NCI-H2029 (cell line): ENCODE results near the gene SLC25A31.
A peak's percentile ranks its signal among the peaks of the same experiment; 100 is the strongest.

ENCODE experiments used
- DNase-seq: peaks from one replicate; lab custom pipeline; 2025; lab: John Stamatoyannopoulos, UW

SLC25A31 gene

DNA sequence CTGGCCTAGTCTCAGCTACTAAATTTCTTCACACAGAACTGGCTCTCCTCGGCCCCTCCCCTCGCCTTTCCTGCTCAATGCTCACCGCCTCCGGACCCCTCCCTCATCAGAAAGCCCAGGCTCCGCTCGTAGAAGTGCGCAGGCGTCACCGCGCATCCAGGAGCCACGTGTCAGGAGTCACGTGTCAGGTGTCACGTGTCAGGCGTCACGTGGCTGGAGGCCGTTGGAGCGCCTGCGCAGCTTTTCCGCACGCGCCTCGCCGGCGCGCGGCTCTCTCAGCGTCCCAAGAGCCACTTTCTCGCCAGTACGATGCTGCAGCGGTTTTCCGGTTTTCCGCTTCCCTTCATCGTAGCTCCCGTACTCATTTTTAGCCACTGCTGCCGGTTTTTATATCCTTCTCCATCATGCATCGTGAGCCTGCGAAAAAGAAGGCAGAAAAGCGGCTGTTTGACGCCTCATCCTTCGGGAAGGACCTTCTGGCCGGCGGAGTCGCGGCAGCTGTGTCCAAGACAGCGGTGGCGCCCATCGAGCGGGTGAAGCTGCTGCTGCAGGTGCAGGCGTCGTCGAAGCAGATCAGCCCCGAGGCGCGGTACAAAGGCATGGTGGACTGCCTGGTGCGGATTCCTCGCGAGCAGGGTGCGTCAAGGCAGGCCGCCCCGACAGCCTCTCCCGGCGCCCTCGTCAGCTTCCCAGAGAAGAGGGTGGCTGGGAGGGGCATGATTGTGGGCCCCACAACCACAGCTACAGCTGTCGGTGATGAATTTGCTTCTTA, at the start of gene SLC25A31:
SLC25A31 (plus strand) TSS at position 259 of the 772 bp plus-strand sequence; CDS start at position 405, 146 bp downstream.
- no peak for DNase-seq

DNA sequence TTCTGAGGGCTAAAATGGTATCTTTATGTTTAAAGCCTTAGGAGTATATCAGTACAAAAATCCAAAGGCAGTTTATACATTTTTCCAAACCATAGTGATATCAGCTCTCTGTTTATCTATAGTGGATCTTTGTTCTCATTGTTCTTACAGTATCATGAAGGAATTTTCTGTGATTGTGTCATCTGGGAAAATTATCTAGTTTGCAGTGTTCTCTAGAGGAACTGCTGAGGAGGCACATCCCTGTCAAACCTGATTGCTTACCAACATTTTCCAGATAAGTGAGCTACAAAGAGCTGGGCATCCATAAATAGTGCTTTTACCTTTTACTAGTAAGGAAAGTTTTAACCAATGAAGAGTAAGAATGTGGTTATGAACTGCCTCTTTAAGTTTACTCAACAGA, 44.9 kb upstream of the SLC25A31 start:
- DNase-seq = no peak

DNA sequence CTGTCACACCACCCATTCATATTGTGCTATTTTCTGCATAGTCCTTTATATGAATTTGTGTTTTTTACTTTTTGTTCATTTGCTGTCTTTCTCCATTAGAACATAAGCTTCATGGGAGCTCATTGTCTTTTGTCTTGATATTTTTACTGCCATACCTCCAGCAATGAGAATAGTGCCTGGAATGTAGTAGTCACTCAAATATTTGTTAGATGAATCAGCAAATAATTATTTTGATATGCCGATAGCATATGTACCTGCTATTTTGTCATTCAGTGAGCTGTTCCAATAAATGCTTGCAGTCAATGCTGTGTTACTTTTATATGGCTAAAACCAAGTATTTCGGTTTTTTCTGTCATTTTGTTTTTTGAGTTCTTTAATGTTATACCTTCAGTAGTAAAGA, 43.5 kb upstream of the SLC25A31 start:
- DNase-seq = no peak

DNA sequence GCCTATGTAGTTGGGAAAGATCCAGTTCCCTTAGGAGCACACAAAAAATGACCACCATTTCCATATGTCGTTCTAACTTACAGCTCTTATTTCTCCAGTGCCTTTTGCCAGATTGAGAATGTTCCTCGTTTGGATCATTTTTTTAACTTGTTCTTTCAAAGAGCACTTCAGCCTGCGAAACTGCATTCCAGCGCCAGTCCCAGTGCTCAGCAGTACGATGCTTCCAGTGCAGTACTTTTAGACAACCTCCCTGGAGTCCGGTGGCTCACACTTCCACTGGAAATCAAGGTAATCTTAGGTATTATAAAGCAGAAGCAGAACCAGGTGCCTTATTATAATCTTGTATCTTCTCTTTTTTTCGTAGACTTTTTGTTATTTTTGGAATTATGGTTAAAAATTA, 42.6 kb upstream of the SLC25A31 start:
- no peak for DNase-seq

DNA sequence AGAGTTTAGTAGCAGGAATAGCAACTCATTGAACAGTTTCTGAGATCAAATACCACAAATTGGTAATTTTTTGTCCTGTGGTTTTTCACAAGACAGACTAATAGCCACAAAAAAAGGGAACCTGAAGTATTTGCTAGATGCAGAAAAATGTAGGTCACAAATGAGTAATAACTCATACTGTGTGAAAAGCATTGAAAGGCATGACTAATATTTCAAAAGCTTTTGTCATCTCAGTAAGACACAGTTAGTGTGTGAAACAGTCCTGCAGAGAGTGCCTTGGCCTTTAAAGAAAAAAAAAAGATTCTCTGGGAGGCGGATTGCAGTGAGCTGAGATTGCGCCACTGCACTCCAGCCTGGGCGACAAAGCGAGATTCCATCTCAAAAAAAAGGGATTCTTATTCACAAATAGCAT, 31.4 kb upstream of the SLC25A31 start:
- no peak for DNase-seq

DNA sequence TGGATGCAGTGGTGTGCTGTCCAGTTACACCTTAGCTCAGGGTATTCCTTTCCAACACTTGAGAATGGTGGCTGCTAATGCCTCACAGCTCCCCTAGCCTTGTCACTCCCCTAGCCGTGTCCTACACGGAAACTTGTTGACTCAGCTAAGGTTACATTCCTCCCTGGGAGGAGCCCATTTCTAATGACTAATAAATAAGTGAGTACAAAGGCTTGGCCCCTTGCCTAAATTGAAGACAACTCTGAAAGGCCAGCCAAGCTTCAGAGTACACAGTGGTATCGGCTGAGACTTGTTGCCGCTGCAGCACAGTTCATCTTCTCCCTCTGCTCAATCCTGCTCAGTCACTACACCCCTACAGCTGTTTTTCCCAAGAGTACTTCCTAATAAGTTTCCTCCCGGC, 21.2 kb upstream of the SLC25A31 start:
- DNase-seq = peak; percentile 41

DNA sequence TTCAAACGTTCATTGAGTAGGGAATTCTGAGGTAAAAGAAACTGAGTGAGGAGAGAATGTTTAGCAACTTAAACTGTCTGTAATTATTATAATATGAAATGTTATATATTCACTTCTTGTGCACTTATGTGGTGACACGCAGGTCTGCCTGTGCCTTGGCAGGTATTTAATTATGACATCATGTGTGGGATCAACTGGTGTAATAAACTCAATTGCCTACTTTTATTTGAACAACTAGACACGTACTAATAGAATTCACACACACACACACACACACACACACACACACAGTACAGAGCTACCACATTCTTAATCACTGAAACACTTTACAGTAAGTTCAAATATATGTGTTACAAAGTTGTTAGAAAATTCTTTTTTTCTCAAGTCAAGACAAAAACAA, 20.7 kb upstream of the SLC25A31 start:
- peak; percentile 0 for DNase-seq

DNA sequence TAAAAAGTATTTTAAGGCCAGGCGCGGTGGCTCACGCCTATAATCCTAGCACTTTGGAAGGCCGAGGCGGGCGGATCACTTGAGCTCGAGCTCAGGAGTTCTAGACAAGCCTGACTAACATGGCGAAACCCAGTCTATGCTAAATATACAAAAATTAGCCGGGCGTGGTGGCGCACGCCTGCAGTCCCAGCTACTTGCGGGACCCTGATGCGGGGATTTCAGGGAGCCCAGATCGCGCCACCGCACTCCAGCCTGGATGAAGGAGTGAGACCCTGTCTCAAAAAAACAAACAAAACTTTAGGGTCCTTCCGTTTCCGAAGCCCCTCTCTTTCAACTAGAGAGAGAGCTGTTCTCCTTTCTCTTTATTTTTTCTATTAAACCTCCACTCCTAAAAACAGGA, 1.2 kb downstream of the SLC25A31 start:
- no peak for DNase-seq

DNA sequence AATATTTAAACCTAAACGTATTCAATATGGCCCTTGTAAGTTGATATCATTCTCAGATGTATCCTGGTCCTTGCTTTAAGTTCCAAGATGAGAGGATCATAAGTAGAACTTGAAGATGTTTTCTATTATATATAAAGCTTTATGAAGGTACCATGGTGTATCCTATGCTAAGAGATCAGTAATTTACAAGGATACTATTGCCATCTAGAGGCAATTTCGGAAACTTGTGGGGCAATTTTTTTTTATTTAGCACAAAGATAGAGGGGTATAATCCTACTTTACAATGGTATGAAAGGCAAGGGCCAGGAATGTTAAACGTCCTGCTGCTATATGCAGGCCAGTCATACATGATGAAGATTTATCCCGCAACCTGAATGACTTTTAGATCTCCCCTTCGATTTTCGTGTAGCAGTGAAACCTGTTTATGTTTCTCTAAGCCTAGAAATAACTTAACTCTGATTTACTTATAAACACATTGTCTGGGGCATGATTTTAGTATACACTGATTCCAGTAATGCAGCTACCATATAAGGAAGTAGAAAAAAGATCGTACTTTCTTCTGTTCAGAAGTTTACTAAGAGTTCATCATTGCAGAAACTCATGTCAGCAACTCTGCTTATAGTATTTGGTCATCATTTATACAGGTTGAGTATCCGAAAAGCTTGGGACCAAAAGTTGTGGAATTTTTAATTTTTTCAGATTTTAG, 2.6 kb downstream of the SLC25A31 start:
- peak; percentile 29 for DNase-seq

DNA sequence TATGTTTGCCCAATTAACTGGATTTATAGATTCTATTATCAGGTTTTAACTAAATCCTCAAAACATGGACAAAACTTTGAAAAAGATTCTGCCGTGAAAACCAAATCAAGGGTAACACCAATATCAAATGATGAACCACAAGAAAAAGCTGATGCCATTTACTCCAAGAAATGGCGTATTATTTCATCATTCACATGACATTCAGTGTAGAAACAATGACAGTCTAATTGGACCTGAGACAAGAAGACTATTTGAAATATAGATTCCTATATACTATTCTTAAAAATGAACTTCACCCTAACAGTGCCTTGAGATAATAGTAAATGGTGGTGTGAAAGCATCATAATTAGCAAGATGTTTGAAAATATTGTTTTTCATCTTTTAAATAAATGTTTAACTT, 4.8 kb downstream of the SLC25A31 start:
- DNase-seq = no peak

DNA sequence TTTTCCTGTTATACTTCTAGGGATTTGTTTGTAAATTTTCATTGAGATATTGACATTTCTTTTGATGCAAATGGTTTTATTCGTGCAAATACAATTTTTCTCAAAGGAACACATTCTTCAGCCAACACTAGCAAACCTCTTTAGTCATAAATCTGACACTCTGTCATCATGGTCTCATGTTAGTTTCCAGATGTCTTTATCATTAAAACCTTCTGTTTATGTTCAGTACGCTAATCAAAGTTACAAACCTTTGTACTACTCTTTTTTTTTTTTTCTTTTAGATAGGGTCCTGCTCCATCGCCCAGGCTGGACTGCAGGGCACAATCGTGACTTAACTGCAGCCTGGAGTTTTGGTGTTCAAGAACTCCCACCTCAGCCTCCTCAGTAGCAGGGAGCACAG, 7.1 kb downstream of the SLC25A31 start:
- no peak for DNase-seq

DNA sequence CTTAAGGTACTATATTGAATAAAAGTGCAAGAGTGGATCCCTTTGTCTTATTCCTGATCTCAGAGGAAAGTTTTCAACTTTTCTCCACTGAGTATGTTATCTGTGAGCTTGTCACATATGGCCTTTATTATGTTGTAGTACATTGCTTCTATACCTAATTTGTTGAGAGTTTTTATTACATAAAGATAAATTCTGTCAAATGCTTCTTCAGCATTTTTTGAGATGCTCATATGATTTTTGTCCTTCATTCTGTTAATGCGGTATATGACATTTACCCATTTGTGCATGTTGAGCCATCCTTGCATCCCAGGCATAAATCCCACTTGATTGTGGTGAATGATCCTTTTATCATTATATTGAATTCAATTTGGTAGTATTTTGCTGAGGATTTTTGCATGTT, 11.0 kb downstream of the SLC25A31 start:
- DNase-seq = no peak

DNA sequence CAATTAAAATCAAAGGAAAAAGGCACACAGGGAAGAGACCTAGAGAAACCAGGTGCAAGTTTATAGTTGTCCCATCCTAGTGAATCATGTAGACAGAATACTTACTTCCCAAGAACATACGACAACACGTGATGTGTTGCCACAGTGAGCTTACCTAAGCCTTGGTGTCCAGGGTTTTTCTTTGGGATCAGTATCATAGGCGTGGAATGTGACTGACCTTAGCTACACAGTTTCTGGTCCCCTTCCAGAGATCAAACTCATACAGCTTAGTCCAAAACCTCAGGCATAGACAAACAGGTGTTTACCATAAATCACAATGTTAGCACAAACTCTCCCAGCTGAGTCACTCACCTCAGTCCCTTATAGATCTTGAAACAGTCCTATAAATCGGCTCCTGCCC, 17.7 kb downstream of the SLC25A31 start:
- no peak for DNase-seq

DNA sequence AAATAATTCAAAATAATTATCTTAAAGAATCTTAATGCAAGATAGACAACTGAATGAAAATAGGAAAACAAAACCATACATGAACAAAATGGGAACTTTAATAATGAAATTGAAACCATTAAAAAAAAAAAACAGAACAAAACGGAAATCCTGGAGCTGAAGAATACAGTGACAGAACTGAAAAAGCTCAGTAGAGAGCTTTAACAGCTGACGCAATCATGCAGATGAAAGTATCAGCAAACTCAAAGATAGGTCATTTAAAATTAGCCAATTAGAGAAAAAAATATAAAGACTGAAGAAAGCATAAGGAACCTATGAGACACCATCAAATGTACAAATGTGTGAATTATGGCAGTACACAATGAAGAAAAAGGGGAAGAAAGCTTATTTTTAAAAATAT, 18.8 kb downstream of the SLC25A31 start:
- no peak for DNase-seq

DNA sequence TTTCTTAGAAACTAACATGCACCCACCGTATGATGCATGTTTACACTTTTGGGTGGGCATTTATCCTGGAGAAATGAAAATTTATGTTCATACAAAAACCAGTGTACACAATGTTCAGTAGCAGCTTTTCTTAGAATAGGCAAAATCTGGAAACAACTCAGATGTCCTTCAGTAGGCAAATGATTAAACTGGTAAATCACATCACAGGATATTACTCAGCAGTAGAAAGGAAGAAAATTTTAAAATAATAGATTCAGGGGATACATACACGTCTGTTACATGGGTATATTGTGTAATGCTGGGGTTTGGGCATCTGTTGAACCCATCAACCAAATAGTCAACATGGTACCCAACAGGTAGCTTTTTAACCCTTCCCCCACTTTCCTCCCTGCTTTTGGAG, 26.7 kb downstream of the SLC25A31 start:
- DNase-seq = no peak

DNA sequence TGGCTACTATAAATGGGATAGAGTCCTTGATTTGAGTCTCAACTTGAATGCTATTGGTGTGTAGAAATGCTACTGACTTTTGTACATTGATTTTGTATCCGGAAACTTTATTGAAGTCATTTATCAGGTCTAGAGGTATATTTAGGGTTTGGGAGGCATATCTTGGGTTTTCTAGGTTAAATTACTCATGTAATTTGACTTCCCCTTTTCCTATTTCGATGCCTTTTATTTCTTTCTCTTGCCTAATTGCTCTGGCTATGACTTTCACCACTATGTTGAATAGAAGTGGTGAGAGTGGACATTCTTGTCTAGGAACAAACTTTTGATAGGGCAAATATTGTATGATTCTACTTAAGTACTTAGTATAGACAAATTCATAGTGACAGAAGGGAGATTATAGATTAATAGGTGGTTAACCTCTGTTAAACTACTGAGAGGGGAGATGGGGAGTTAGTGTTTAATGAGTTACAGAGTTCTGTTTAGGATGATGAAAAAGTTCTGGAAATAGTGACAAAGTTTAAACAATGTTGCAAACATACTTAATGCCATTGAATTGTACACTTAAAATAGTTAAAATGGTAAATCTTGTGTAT, 29.1 kb downstream of the SLC25A31 start:
- DNase-seq = no peak

DNA sequence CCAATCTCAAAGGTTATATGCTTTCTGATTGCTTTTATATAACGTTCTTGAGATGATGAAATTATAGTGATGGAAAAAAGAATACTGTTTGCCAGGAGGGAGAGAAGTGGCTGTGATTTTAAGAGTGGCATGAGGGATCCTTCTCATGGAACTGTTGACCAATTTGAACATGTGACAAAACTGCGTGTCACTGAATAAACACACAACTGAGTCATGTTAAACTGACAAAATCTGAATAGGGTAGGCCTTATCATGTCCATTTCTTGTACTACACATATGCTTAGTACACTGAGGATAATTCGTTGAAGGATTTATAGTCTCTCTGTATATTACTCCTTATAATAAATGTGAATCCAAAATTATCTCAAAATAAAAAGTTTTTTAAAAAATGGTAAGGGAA, 29.7 kb downstream of the SLC25A31 start:
- DNase-seq = no peak

DNA sequence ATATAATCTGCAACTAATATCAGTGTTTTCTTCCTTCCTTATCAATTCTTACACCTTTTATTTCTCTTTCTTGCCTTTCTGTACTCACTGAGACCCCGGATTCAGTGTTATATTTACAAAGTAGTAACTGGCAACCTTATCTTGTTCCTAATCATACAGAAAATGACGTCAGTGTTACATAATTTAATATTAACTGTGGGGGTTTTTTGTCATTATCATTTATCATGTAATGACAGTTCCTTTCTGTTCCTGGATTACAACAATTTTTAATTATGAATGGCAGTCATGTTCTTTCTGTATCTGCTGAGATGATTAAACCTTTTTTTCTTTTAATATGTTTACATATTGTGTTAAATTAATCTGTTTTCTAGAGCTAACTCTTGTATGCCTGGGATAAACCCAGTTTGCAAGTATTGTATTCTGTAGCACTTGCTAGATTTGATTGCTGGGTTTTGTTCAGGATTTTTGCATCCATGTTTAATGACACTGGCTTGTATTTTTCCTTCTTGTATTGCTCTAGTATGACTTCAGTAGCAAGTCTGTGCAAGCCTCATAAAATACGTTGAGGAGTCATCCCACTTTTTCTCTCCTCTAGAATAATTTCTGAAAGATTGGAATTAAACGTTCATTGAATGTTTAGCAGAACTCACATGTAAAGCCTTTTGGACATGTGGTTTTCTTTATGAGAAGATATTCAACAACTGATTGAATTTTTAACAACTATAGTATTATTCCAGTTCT, 41.5 kb downstream of the SLC25A31 start:
- DNase-seq = no peak

DNA sequence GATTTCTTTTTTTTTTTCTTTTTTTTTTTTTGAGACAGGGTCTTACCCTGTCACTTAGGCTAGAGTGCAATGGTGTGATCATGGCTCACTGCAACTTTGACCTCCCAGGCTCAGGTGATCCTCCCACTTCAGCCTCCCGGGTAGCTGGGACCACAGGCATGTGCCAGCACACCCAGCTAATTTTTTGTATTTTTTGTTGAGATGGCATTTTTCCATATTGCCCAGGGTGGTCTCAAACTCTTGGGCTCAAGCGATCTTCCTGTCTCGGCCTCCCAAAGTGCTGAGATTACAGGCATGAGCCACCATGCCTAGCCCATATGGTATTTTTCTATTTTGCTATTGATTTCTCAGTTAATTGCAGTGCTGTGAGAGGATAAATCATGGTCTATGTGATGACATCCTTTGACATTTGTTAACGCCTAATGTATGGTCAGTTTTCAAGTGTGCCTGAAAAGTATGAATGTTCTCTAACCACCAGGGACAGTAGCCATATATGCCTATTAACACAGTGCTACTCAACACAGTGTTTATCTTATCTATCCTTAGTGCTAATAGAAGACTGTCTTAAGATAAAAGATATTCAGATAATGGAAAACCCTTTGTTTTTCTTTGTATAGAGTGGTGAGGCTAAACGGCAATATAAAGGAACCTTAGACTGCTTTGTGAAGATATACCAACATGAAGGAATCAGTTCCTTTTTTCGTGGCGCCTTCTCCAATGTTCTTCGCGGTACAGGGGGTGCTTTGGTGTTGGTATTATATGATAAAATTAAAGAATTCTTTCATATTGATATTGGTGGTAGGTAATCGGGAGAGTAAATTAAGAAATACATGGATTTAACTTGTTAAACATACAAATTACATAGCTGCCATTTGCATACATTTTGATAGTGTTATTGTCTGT, 42.8 kb downstream of the SLC25A31 start:
- no peak for DNase-seq

DNA sequence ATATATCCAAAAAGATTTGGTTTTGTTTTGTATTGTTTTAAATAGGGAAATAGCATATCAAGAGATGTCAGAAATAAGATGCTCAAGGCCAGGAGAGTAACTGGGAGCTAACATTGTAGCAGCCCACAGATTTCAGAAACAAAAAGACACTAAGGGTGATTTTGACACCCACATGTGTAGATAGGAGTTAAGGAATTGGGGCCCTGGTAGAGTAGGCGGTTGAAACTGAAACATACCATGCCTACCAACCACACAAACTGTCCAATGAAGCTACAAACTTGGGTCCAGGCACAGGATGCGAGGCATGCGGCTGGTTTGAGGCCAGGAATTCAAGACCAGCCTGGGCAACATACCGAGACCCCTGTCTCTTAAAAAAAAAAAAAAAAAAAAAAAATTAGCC, 45.6 kb downstream of the SLC25A31 start:
- DNase-seq = no peak

DNA sequence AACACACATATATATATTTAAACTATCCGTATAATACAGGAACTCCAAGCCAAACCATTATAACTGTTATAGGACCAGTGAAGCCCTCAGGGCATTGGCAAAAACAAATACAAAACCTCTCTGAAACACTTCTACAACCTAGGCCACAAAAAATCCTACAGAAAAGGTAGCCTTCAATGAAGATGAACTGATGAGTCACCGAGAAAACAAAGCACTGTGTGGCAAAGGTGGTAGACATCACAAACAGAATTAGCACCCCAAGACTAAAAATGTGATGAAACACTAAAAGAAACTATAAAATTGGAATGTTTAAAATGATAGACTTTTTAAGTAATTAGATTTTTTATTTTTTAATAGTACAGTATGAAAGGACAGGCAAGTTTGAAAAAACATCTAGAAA, 46.4 kb downstream of the SLC25A31 start:
- DNase-seq = no peak

DNA sequence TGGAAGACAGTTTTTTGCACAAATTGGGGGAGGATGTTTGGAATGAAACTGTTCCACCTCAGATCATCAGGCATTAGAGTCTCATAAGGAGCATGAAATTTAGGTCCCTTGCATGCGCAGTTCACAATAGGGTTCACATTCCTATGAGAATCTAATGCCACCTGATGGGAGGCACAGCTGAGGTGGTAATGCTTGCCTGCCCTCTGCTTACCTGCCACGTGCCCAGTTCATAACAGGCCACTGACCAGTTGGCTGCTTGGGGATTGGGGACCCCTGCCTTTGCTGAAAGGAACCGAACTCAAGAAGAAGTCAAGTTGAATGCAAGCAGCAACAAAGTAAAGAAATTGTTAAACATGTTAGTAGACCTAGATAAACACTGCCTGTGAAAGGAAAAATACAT, 47.3 kb downstream of the SLC25A31 start:
- DNase-seq = no peak
